SU-DHL-6 (cell line): Measurements from ENCODE around the gene CYTH4.

ENCODE experiments used
- EZH2phosphoT487 ChIP-seq: fragments of 200-600 bp; sonication (generic), shearing (Covaris generic); conservative IDR thresholded peaks from 2 replicates; pipeline ENCODE4 v1.6.1; 2018; ENCODE audit warnings: mild to moderate bottlenecking, antibody characterized with exemption, low read length, moderate library complexity, mixed read lengths
- TF ChIP-seq, protein P1 (sequence below): fragments of 200-600 bp; sonication (generic); IDR thresholded peaks from one replicate; pipeline ENCODE4 v1.5.1; 2017; ENCODE audit warnings: antibody characterized with exemption, mild to moderate bottlenecking, low read length, moderate library complexity; ENCODE audit not compliant: insufficient read depth, poor library complexity, severe bottlenecking

DNA sequence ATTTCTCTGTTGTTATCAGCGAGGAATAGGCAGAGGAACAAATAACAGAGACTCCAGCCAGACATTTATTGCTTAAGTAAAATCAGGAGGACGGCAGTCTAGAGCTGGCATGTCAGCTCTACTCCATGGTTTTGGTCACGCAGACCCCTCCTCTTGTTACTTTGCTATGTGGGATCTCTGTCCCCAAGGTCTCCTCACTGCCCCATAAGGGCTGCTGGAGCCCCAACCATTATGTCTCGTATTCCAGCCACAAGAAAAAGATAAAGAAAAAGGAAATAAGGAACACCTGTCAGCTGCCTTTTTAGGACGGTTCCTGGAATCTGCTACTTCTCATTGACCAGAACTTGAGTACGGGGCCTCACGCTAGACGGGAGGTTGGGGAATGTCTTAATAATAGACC, 74.6 kb downstream of the CYTH4 start:
- TF ChIP-seq EZH2phosphoT487 = no peak
- TF ChIP-seq, protein P1, sequence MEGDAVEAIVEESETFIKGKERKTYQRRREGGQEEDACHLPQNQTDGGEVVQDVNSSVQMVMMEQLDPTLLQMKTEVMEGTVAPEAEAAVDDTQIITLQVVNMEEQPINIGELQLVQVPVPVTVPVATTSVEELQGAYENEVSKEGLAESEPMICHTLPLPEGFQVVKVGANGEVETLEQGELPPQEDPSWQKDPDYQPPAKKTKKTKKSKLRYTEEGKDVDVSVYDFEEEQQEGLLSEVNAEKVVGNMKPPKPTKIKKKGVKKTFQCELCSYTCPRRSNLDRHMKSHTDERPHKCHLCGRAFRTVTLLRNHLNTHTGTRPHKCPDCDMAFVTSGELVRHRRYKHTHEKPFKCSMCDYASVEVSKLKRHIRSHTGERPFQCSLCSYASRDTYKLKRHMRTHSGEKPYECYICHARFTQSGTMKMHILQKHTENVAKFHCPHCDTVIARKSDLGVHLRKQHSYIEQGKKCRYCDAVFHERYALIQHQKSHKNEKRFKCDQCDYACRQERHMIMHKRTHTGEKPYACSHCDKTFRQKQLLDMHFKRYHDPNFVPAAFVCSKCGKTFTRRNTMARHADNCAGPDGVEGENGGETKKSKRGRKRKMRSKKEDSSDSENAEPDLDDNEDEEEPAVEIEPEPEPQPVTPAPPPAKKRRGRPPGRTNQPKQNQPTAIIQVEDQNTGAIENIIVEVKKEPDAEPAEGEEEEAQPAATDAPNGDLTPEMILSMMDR = no peak
